Hepatic stellate cell (primary cell): Measurements from ENCODE around the gene DOCK2.
"Not testable (repeated sequence)": the region's sequence is repeated elsewhere in the genome, so short reads cannot be mapped to it uniquely, and the experiment has no call there.

Experiments
- DNase-seq: peaks from one replicate; pipeline ENCODE4 v3.0.0; 2011; ENCODE audit warnings: low spot score

DOCK2 gene

GRCh38 chr5:169637085-169637548, at the start of gene DOCK2:
Gene DOCK2, plus strand, starts transcription at chr5:169637275. Its CDS starts 52 bp downstream, at chr5:169637327.
- DNase-seq, result no peak

- no peak for DNase-seq
Observed at GRCh38 chr5:169590602-169591001, 46.5 kb upstream of the DOCK2 start.

- DNase-seq, result no peak
Observed at GRCh38 chr5:169591636-169592035, 45.4 kb upstream of the DOCK2 start.

GRCh38 chr5:169592937-169593650, 44.0 kb upstream of the DOCK2 start:
- no peak for DNase-seq

- no peak for DNase-seq
Observed at GRCh38 chr5:169595172-169595820, 41.8 kb upstream of the DOCK2 start.

- DNase-seq, result no peak
Observed at GRCh38 chr5:169599451-169599850, 37.6 kb upstream of the DOCK2 start.

- DNase-seq, result no peak
Observed at GRCh38 chr5:169602535-169602934, 34.5 kb upstream of the DOCK2 start.

- no peak for DNase-seq
Observed at GRCh38 chr5:169606279-169606678, 30.8 kb upstream of the DOCK2 start.

- DNase-seq, result no peak
Observed at GRCh38 chr5:169607882-169608281, 29.2 kb upstream of the DOCK2 start.

GRCh38 chr5:169609716-169610115, 27.4 kb upstream of the DOCK2 start:
- DNase-seq, result no peak

- DNase-seq, result no peak
Observed at GRCh38 chr5:169610606-169611005, 26.5 kb upstream of the DOCK2 start.

- no peak for DNase-seq
Observed at GRCh38 chr5:169615561-169615960, 21.5 kb upstream of the DOCK2 start.

GRCh38 chr5:169624307-169624706, 12.8 kb upstream of the DOCK2 start:
- not testable (repeated sequence) for DNase-seq

- DNase-seq, result peak; percentile 78
Observed at GRCh38 chr5:169626779-169627178, 10.3 kb upstream of the DOCK2 start.

- DNase-seq, result no peak
Observed at GRCh38 chr5:169627551-169627950, 9.5 kb upstream of the DOCK2 start.

GRCh38 chr5:169628892-169629291, 8.2 kb upstream of the DOCK2 start:
- no peak for DNase-seq

GRCh38 chr5:169629847-169630548, 7.1 kb upstream of the DOCK2 start:
- DNase-seq, result peak; percentile 72

GRCh38 chr5:169631360-169631759, 5.7 kb upstream of the DOCK2 start:
- DNase-seq, result no peak

GRCh38 chr5:169632946-169633345, 4.1 kb upstream of the DOCK2 start:
- DNase-seq, result no peak

GRCh38 chr5:169634606-169635005, 2.5 kb upstream of the DOCK2 start:
- no peak for DNase-seq

GRCh38 chr5:169635936-169636335, 1.1 kb upstream of the DOCK2 start:
- no peak for DNase-seq

- no peak for DNase-seq
Observed at GRCh38 chr5:169636477-169637084, 494 bp upstream of the DOCK2 start.
